Stimulated activated CD8-positive, alpha-beta memory T cell treated with anti-CD3 and anti-CD28 coated beads, Interleukin-4, amount 100 ng/mL, for 48 hours (primary cell): ENCODE results near the gene BICDL1.

Experiments
- DNase-seq: peaks from one replicate; pipeline ENCODE4 v3.0.0-alpha.2; 2020

Gene BICDL1

DNA sequence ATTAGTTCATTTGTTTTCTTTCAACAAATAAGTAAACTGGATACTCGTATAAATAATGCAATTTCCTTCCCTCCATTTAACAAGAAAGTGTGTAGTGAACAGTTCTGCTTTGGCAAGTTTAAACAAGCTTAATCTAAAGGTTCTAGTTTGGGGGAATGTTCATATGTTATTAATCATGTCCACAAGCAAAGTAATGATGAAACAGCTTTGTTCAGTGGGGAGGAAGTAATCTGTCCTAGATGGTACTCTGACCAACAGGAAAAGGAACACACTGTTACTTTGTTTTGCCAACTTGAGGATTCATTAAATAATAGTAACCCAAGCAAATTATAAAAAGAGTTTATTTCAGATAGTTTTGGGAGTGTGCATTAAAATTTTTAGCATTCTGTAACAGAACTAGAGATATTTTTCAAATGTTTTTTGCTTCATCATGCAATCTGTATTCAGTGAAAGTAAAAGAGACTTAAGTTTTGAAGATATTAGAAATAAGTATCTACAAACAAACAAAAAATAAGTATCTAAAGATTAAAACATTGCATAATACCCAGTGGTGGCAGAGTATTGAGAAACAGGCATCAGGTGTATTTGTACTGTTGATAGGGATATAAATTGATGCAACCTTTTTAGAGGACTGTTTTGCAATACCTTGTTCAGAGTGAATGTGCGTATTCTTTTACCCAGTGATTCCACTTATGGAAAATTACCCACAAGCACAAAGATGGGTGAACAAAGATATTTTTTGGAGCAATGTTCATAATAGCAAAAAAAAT, 66.4 kb downstream of the BICDL1 start:
- DNase-seq = no peak

DNA sequence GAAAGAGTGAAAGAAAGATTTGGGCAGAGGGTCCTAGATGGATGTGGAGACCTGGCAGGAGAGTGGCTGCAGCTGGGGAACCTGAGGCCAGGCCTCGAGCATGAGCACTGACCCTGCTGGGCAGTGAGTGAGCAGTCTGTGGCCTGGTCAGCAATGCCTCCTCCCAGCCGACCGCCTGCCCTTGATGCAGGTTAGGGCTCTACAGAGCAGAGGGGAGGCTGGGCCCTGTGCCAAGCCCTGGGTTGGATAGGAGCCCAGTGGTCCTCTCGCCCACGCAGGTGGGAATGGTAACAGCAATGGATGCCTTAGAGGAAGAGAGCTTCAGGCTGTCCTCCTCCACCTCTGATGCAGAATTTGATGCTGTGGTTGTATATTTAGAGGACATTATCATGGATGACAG, 67.7 kb downstream of the BICDL1 start:
- DNase-seq = no peak

DNA sequence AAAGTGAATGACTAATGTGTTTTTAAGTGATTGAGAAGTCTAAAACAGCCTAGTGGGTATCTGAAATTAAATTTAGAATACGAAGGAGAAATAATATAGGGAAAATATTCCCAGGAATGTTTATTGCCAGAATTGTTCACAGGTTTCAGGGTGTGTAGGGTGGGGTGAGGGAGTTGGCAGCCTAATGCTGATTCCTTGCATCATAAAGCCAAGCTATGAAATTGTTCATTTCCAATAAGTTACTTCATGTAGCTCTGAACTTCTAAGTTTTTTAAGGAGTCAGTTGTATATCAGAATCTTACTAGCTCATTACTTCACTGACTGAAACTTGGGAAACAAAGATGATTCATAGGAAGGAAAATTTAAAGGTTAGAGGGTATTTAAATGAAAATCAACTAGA, 71.2 kb downstream of the BICDL1 start:
- no peak for DNase-seq

DNA sequence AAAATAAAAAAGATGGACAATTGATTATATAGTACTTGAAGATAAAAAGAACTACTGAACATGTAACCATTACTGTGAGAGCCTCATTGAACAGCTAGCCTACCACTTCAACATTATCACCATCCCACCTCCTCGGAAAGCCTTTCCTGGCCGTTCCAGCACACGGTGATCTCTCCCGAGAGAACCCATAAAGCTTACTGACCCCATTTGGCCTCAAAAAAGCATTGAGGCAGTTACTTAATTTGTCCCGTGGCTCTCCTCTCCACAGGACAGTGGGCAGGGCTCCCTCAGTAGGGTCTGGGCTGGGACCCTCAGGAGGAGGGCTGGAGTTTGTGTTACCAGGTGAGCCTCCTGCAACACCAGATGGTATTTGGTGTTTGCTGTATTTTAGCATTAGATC, 71.7 kb downstream of the BICDL1 start:
- no peak for DNase-seq

DNA sequence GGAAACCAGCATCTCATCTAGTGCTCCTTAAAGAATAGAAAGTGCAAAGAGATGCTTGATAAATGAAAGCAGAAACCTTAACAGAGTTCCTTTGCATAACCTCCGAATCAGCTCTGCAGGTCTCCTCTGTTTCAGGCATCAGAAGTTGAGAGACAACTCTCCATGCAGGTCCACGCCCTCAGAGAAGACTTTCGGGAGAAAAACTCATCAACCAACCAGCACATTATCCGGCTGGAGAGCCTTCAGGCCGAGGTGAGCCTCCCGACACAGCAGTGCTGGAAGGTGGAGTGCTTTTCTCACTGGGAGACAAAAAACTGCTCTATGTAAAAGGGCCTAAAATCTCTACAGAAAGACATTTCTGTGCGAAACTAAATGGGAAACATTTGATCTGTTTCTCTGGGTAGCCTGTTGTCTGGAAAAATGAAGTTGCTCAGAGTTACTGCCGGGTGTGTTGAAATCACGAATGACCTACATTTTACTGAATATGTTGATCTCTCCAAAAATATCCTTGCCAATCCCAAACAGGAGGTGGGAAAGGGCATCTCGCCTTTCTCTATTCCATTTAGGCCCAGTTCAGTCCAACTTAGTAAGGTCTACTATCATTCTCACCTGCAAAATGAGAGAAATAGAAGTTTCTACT, 72.7 kb downstream of the BICDL1 start:
- DNase-seq = no peak

DNA sequence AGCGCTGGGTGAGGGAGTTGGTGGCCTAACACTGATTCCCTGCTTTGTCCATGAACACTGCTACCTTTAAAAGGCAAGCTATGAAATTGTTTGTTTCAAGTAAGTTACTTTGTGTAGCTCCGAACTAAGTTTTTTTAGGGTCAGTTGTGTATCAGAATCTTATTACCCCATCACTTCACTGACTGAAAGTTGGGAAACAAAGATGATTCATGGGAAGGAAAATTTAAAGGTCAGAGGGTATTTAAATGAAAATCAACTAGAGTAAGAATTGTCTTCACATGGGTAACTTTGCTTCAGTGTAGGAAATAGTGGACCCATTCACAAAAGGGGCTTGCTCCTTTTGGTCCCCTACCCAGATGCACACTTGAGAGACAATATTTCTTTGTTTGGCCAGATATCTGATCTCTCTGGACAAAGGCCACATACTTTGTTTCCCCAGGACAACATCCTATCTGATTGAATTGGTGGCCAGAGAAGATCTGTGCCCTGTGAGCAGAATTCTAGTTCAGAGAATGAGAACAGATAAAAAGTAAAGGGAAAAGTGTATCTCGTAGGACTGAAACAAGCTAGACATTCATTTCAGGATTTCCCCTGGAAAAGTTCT, 74.0 kb downstream of the BICDL1 start:
- DNase-seq = no peak

DNA sequence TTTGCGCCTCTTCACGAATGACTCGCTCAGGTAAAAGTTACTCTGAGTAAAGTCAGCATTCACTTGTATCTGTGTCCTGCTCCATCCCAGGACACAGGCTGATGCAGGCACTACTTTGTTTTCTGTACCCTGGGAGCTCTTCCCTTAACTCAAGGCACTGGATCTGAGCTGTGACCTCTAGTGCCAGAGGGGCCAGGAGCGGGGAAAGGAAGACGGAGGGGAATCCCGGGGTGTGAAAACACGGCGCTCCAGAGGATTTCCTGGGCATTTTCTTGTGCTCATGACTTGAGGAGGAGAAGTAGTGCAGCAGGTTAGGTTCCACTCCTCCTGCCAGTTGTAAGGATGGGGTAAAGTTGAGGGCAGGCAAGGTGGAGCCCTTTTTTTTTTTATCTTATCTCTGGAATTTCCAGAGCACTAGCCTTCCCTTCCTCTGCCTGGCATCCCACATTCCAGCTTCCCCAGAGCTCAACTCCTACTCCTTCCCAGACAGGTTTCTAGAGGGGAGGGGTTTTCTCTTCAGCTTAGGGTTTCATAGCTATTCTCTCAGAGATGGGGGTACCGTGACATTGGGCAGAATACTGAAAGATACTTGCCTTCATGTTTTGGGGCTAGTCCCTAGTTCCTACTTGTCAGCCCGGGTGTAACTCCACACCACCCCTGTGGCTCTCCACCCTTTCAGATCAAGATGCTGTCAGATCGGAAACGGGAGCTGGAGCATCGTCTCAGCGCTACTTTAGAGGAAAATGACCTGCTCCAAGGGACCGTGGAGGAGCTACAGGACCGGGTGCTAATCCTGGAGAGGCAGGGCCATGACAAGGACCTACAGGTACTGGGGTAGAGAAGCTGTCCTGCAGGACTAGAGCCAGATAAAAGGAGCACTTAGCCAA, 75.3 kb downstream of the BICDL1 start:
- DNase-seq = no peak

DNA sequence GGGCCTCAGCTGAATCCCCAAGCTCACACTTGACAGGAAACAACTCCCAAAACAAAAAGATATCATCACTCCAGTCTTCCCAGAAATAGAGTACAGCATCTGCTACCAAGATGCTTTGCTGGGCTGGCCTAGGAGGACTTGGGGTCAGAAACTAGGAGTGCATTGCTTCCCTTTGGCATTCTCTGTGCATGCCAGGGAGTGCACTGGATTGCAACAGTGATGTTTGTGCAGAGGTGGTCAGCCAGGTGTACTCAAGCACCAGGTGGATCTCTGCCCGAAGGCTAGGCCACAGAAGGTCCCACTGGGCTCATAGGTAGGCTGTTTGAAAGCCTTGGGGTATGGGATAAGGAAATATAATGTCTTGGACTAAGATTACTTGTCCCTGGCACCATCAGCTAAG, 76.4 kb downstream of the BICDL1 start:
- no peak for DNase-seq

DNA sequence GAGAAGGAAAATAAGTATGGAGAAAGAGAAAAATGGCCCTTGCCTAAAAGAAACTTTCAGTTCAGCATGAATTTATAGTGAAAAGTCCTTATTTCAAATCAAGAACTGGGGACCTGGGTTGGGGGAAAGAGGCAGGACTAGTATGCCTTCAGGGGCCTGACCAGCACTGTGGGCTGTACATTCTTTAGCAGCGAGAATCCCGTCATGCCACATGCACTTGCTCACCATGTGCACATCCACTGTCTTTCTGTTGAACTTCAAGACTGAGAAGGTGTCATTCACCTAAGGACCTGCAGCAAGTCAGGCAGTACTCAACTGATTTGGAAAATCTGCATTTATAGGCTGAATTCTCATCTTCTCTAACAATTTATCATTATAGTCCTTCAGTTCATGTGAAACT, 77.3 kb downstream of the BICDL1 start:
- DNase-seq = no peak

DNA sequence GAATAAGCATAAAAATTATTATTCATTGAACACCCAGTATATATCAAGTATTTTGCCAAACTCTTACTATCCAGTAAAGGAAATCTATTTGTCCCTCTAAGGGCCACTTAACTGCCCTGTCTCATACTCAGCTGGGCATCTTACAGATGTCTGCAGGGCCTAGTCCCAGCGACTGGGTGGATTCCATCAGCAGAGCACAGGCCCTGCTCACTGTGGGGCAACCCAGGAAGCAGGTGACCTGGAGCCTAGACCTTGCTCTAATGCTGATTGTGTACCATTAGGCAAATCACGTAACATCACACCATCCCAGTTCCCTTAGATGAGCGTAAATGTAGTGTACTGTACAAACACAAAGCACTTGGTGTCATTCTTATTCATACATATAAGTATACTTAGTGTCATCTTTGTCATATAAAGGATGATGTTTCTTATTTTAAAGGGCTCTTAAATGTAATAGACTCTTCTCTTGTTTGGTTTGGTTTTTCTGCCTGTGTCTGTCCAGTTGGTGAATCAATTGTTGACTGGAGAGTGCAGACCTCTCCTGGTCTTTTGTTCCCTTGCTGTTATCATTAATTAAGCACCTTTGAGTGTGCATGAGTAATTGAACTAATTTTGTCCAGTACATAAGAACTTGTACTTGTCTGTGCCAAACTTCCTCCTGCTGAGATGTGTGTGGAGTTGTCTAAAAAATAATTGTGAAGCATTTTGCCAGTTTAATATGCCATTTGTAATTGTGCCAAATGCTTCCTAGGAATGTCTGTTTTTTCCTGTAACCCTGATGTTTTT, 78.2 kb downstream of the BICDL1 start:
- no peak for DNase-seq

DNA sequence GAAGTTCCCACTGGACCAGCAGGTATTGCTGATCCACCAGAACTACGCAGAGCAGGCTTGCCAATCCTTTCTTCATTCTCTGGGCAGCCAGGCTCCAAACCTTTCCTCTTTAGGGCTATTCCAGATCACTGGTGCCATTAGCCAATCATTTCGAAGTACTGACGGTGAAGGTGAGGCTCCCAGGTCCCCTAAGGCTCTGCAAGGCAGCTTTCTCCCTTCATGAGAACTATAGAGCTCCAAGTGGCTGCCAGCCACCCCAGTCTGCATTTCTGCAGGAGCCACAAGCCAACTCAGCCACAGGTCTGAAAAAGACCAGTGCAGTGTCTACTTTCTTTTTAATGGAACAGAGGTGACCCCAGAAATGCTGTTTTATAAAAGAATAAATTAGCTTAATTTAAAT, 78.9 kb downstream of the BICDL1 start:
- no peak for DNase-seq

DNA sequence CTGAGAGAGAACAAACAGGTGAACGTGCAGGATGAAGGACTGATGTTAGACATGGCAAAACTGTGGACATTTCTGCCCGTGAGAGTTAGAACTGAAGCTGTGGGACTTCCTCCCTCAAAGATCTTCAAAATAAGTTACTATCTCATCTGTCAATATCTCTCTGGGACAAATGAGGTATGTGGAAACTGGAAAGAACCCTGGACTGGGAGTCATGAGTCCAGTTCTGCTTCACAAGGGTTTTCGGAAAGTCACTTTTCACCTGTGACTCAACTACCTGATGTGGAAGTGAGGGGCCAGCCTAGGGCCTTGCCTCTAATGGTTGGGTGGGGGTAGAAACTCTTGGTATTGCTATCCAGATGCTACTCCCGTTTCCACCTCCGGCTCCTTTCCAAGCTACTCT, 80.2 kb downstream of the BICDL1 start:
- no peak for DNase-seq

DNA sequence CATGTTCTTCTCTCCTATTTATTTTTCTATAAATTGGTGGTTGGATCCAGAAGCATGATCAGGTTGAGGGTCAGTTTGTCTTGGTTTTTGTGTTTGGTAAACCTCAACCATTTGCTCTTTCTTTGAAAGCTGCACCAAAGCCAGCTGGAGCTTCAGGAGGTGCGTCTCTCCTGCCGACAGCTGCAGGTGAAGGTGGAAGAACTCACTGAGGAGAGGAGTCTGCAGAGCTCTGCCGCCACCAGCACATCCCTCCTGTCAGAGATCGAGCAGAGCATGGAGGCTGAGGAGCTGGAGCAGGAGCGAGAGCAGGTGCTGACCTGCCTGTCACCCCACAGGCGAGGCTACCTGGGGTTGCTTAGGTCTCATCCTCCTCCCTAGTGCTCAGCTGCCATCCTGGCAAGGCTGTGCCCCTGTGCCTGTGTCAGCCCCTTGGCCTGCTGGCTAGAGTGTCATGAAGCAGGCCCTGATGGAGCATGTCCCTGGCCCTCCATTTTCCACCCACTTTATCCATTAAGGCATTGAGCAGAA, 82.5 kb downstream of the BICDL1 start:
- no peak for DNase-seq

DNA sequence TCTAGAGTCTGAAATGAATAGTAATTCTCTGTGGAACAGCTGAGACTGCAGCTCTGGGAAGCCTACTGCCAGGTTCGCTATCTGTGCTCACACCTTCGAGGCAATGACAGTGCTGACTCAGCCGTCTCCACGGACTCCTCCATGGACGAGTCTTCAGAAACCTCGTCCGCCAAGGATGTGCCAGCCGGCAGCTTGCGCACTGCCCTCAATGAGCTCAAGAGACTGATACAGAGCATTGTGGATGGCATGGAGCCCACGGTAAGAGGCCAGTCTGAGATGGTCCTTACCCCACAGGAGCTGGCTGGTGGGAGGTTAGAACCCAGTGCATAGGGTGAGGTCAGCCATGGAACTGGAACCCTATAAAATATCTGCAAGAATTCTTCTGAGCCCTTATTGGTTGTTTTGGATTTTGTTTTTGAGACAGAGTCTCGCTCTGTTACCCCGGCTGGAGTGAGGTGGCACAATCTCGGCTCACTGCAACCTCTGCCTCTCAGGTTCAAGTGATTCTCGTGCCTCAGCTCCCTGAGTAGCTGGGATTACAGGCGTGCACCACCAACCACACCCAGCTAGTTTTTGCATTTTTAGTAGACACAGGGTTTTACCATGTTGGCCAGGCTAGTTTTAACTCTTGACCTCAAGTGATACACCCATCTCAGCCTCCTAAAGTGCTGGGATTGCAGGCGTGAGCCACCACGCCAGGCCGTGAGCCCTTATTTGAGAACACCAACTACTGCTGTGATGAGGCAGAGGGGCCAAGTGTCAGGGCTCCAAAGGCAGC, 83.6 kb downstream of the BICDL1 start:
- DNase-seq = no peak

DNA sequence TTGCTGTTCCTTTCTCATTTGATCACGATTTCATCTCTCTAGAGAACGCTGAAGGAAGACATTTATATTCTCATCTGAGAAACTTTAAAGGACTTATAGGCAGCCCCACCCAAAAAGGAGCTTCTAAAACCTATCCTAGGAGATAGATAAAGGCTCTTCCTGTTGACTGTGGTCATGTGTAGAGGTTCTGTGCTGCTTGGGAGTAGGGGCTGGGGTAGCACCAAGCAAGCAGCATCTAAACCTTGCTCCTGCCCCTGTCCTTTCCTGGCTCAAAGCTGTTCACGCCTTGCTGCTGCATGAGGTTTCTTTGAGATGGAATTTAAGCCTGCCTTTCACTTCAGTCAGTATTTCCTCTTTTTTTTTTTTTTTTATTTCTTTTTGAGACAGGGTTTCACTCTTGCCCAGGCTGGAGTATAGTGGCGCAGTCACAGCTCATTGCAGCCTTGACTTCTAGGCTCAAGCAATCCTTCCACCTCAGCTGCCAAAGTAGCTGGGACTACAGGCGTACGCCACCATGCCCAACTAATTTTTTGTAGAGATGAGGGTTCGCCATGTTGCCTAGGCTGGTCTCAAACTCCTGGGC, 86.1 kb downstream of the BICDL1 start:
- DNase-seq = no peak

DNA sequence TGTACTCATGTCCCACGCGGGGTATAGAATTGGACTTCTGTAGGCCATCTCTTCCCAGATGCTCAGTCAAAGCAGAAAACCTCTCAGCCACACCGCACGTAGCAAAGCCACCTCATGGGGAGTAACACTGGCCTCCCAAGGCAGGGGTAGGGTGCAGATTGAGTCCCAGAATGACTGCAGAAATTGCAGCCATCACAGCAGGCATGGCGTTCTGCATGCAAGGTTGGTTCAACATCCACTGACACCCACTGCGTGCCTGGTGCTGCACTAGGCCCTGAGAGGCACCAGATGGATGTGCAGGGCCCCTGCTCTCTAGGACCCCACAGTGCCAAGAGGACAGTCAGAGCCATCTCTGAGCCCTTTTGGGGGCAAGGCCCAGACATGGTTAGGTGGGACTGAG, 87.6 kb downstream of the BICDL1 start:
- DNase-seq = no peak

DNA sequence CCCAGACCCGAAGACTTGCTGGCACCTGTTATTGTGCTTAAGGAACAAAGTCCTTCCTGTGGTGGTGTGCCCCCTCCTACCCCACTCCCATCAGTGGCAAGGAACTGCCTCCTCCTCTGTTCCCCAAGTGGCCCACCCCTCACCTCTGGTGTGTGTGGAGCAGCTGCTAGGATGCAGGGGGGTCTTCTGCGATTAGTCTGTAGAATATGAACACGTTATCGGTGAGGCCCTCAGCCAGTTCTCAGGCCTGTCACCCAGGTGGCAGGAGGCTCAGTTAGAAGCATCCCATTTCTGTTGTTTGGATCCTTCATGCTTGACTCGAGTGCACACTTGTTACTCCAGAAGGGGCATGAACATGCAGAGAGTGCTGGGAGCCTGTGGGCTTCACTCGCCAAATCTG, 88.2 kb downstream of the BICDL1 start:
- no peak for DNase-seq

DNA sequence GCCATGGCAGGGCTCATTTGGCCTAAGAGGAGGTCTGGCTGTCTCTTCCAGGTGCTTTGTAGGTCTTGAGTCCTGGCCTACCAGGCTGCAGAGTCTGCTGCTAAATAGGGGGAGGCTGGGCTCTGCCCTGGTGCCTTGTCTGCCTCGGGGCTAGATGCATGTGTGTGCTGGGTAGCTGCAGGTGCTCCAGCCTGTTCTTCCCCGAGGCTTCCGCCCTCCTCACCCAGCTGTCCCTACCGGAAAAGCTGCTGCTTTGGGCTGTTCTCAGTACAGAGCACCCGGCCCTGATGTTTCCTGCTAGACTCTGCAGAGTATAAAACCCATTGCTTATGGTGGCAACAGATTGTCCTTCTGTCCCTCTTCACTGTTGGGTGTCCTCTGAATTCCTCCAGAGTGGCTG, 89.8 kb downstream of the BICDL1 start:
- no peak for DNase-seq

DNA sequence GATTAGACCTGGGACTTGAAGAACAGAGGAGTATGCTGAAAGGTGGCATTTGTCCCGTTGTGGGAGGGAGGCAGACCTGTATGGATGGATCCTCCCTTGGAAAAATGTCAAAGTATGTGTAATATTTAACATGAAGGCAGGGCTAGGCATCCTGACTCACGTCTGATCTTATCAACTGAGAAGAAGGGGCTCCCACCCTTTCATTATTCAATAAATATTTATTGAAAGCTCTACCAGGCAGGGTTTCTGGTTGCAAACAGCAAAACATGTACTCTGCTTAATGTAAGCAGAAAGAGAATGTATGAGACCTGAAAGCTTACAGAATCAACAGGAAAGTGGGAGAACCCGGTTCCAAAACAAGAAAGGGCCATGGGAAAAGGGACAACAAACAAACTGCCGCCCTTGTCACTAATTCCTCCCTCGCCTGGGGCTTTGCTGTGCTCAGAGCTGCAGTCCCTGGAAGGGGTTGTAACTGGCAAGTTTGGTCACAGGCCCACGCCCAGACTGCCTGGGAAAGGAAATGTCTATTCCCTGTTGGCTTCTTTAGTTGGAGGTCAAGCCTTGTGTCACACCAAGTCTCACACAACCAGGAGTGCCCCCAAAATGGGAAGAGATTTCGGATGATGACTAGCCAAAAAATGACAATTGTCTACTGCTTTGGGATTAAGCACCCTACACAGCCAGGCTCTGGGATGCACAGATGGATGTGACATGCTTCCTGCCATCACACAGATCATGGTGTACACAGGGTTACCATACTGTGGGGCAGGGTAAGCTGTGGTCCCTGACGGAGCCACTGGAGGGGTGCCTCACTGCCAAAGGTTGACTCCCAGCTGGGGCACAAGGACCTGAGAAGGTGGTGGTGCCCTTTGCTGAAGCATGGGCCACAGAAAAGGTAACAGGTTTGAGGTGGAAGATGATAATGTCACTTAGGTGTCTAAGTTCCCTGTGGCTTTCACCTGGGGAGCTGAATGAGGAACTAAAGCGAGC, 90.7 kb downstream of the BICDL1 start:
- DNase-seq = no peak

DNA sequence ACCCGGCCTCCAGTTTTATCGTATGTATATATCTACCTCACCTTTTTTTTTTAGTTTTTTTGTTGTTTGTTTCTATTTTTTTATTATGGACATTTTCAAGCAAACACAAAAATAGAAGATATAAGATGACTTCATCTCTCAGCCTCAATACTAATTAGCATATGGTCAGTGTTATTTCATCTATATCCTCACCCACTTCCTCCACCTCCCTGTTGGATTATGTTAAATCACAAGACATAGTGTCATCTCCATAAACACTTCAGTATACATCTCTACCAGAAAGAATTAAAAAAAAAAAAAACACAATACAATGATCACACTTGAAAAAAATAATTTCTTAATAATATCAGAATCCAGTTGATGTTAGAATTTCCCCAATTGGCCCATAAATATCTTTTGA, 92.6 kb downstream of the BICDL1 start:
- no peak for DNase-seq
